GM19468 (cell line): Measurements from ENCODE around the gene PLOD1.
"Not testable (repeated sequence)": the region's sequence is repeated elsewhere in the genome, so short reads cannot be mapped to it uniquely, and the experiment has no call there.

Experiments
- ATAC-seq: cut with Tn5 transposase; IDR thresholded peaks from one replicate; pipeline ENCODE4 v1.9.1; 2021; ENCODE audit warnings: mild to moderate bottlenecking, moderate library complexity, moderate number of reproducible peaks; ENCODE audit not compliant: unreplicated experiment; ENCODE audit errors: extremely low read depth

Gene PLOD1

GRCh38 chr1:11935733-11936132 is 1.2 kb downstream of the PLOD1 start:
- ATAC-seq: not testable (repeated sequence)

GRCh38 chr1:11938722-11939526 is 4.4 kb downstream of the PLOD1 start:
- no peak for ATAC-seq

- not testable (repeated sequence) for ATAC-seq
Measured at GRCh38 chr1:11939794-11940193, 5.3 kb downstream of the PLOD1 start.

GRCh38 chr1:11940260-11940921 is 5.9 kb downstream of the PLOD1 start:
- ATAC-seq: no peak

- ATAC-seq: no peak
Measured at GRCh38 chr1:11942280-11942679, 7.8 kb downstream of the PLOD1 start.

GRCh38 chr1:11943619-11944018 is 9.1 kb downstream of the PLOD1 start:
- no peak for ATAC-seq

GRCh38 chr1:11944358-11944931 is 9.9 kb downstream of the PLOD1 start:
- ATAC-seq: no peak

- ATAC-seq: no peak
Measured at GRCh38 chr1:11946647-11947046, 12.1 kb downstream of the PLOD1 start.

- no peak for ATAC-seq
Measured at GRCh38 chr1:11948822-11949458, 14.4 kb downstream of the PLOD1 start.

- no peak for ATAC-seq
Measured at GRCh38 chr1:11951901-11952300, 17.4 kb downstream of the PLOD1 start.

GRCh38 chr1:11952455-11953109 is 18.1 kb downstream of the PLOD1 start:
- no peak for ATAC-seq

GRCh38 chr1:11955221-11955620 is 20.7 kb downstream of the PLOD1 start:
- ATAC-seq: no peak

GRCh38 chr1:11957398-11957797 is 22.9 kb downstream of the PLOD1 start:
- ATAC-seq: no peak

- ATAC-seq: no peak
Measured at GRCh38 chr1:11957897-11958296, 23.4 kb downstream of the PLOD1 start.

- no peak for ATAC-seq
Measured at GRCh38 chr1:11960276-11960675, 25.8 kb downstream of the PLOD1 start.

- no peak for ATAC-seq
Measured at GRCh38 chr1:11960715-11961114, 26.2 kb downstream of the PLOD1 start.

GRCh38 chr1:11961230-11961629 is 26.7 kb downstream of the PLOD1 start:
- no peak for ATAC-seq

- no peak for ATAC-seq
Measured at GRCh38 chr1:11963622-11964021, 29.1 kb downstream of the PLOD1 start.

GRCh38 chr1:11964656-11965055 is 30.1 kb downstream of the PLOD1 start:
- ATAC-seq: no peak

- no peak for ATAC-seq
Measured at GRCh38 chr1:11967028-11967547, 32.6 kb downstream of the PLOD1 start.
